NB4 (cell line): ENCODE results near the gene SLC2A9.

ENCODE experiments used
- DNase-seq: peaks from one replicate; pipeline ENCODE4 v3.0.0; 2010; ENCODE audit warnings: low read depth
- H3K4me3 ChIP-seq: one replicate; pipeline ENCODE4 v1.5.1; 2011; ENCODE audit warnings: mild to moderate bottlenecking, low read depth, low read length, moderate library complexity
- MYC ChIP-seq: IDR thresholded peaks from 2 replicates; pipeline ENCODE4 v1.6.1; 2011; ENCODE audit warnings: low read depth, low read length
- POLR2A ChIP-seq: IDR thresholded peaks from 2 replicates; pipeline ENCODE4 v1.6.1; 2011; ENCODE audit warnings: mild to moderate bottlenecking; ENCODE audit not compliant: insufficient read length; ENCODE audit errors: extremely low read depth
- TF ChIP-seq, protein P1 (sequence below): IDR thresholded peaks from 2 replicates; pipeline ENCODE4 v1.6.1; 2011; ENCODE audit warnings: low read depth, low read length
- TF ChIP-seq, protein P2 (sequence below): IDR thresholded peaks from one replicate; pipeline ENCODE4 v1.5.1; 2012; ENCODE audit warnings: low read depth, low read length

SLC2A9 gene

DNA sequence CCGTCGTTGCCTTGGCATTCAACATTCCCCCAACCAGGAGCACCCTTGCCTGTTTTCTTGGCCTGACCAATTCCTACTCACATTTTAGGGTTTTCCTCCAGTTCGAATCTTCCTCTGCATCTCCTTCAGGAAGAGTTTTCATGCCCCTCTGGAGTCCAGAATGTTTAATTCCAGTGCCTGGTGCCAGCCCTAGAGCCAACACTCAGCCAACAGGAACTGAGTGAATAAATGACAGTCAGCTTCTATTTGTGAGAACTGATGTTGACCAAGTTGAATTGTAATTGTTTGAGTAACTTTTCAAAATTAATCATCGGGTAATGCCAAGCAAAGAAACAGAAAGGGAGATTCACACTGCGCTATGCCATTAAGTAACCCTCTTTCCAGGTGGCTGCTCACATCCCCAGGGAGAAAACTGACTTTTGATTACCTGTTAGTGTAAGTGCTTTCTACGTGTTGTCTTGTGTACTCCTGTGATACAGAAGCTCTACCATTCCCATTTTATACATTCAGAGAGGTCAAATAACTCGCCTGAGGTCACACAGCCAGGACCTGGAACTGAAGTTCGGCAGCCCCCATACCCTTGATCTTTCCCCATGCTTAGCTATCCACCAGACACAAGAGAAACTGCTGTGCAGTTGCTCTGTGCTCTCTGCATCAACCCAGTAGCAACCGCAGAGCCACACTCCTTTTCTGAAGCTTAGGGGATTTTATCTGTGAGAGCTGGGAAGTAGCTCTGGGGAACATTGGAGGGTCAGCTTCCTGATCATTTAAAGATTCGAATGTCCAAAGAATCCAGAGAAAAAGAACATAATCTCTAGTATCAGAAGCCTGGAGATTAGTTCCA is 19.0 kb upstream of the SLC2A9 start:
- DNase-seq: no peak
- no peak overlapping the region for H3K4me3 ChIP-seq
- TF ChIP-seq MYC (no peak), POLR2A (no peak)
- TF ChIP-seq, protein P1, sequence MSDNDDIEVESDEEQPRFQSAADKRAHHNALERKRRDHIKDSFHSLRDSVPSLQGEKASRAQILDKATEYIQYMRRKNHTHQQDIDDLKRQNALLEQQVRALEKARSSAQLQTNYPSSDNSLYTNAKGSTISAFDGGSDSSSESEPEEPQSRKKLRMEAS: no peak
- TF ChIP-seq, protein P2, sequence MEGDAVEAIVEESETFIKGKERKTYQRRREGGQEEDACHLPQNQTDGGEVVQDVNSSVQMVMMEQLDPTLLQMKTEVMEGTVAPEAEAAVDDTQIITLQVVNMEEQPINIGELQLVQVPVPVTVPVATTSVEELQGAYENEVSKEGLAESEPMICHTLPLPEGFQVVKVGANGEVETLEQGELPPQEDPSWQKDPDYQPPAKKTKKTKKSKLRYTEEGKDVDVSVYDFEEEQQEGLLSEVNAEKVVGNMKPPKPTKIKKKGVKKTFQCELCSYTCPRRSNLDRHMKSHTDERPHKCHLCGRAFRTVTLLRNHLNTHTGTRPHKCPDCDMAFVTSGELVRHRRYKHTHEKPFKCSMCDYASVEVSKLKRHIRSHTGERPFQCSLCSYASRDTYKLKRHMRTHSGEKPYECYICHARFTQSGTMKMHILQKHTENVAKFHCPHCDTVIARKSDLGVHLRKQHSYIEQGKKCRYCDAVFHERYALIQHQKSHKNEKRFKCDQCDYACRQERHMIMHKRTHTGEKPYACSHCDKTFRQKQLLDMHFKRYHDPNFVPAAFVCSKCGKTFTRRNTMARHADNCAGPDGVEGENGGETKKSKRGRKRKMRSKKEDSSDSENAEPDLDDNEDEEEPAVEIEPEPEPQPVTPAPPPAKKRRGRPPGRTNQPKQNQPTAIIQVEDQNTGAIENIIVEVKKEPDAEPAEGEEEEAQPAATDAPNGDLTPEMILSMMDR: no peak

DNA sequence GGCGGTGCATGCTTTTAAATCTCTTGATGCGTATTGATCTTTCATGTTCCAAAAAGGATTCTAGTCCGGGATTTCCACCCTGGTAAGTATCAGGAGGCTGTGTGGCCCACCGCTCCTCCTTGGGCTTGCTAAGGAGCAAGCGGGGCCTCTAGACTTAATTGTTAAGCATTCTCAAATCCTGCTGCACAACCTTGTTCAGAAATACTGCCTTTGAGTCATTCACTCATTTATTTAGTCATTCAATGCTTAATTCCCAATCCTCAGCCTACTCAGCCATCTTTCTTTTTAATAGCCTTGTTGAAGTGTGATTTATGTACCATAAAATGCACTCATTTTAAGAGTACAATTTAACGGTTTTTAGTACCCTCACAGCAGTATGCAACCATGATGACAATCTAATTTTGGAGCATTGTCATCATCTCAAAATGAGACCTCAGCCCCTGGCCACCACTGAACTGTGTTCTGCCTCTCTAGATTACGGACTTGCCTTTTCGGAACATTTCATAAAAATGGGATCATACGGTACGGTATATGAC is 15.6 kb upstream of the SLC2A9 start:
- TF ChIP-seq, protein P2: no peak
- TF ChIP-seq MYC: no peak
- TF ChIP-seq POLR2A: no peak
- TF ChIP-seq, protein P1: no peak
- DNase-seq: no peak
- no peak overlapping the region for H3K4me3 ChIP-seq

DNA sequence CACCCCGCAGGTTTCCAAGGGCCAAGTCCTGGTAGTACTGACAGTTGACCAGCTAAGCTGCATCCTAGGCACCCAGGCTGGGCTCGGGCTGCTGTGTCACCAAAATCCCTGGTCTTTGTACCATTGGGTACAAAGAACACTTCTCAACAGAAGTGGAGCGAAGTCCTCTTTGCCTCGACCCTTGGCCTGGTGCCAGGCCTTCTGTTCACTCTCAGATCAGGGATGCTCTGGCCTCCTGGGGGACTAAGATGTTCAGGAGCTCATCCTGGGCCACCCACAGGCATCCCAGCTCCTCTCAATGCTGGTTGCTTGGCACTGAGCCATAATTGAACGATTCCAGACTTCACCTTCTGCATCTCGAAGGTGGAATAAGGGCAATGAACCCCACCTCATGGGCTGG is 13.8 kb upstream of the SLC2A9 start:
- TF ChIP-seq MYC: no peak
- TF ChIP-seq, protein P2: no peak
- no peak for TF ChIP-seq POLR2A
- TF ChIP-seq, protein P1: no peak
- no peak for DNase-seq
- no peak overlapping the region for H3K4me3 ChIP-seq

DNA sequence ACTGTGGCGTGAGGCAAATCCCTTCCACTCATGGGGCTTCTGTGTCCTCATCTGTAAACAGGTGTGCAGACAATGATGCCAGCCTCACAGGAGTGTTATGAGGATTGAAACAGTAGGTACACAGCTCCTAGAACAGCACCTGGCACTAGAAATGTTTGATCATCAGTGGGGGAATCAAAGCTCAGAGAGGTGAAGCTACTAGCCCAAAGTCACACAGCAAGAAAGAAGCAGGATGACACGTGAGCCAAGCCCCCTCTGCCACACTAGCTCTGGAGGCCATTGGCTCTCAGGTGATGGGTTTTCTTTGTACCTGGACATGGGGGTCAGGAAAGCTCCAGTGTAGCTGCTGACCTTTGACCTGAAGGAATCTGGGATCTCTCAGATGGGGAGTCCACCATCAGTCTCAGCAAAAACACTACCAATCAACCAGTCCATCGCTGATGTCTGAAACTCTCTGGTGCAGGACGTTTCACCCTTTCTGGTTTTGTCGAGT is 13.4 kb upstream of the SLC2A9 start:
- no peak for DNase-seq
- TF ChIP-seq, protein P2: no peak
- TF ChIP-seq POLR2A: no peak
- TF ChIP-seq, protein P1: no peak
- no peak for TF ChIP-seq MYC
- no peak overlapping the region for H3K4me3 ChIP-seq

DNA sequence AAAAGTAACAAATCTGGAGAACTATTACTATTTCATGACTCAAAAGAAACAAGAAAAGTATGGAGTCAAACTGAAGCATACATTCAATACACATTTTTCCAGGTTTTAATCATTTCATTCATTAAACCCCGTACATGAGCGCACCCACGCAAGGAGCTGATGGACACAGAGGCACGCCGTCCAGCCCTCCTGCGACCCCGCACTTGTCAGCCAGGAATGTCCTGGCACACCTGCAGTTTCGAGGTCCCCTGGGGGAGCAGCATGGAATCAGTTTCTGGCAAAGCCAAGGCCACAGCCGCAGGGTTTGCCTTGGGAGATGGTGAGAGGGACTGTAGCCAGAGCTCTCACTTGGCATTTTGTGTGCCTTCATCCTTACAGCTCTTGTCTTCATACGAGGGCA is 12.8 kb upstream of the SLC2A9 start:
- DNase-seq: no peak
- H3K4me3 ChIP-seq: no peak overlapping the region
- TF ChIP-seq, protein P2: no peak
- no peak for TF ChIP-seq MYC
- TF ChIP-seq, protein P1: no peak
- no peak for TF ChIP-seq POLR2A
